ENCODE results near the gene BTAF1.

DNA sequence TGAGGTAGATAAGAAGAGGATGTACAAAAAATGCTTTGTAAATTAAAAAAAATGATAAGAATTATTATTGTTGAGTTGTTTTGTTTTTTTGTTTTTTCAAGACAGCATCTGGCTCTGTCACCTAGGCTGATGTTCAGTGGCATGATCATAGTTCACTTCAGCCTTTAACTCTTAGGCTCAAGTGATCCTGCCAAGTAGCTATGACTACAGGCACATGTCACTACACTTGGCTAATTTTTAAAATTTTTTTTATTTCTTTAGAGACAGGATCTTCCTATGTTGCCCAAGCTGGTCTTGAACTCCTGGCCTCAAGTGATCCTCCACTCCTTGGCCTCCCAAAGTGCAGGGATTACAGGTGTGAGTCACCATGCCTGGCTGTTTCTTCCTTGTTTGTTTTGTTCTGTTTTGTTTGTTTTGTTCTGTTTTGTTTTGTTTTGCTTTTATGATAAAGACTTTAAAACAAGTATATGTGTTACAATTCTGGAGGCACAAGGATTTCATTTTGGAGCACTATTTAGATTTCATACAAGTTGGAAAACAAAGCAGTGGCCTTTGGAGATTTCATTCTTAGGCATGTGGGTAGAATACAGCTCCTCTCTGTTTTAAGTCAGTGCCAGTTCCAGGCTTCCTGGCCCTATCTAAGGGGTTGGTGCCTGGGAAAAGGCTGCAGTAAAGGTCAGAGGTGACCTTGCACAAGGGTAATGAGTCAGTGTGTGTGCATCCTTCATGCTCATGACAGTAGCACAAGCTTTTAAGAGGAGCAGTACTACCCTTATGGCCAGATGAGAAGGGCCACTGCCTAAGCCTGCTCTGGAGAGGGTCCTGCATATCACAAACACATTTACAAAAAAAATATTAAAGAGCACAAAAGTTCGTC lies 32.2 kb upstream of the BTAF1 start:
- TF ChIP-seq CTCF (IDR thresholded peaks at IDR 0.05) (no peak), POLR2A (IDR thresholded peaks at IDR 0.05) (no peak)
